H9 (cell line): ENCODE results near the gene EXOG. TPM values are rescaled to one million over a fixed set of nuclear protein-coding genes. Genes with fewer than 3 reads are reported as not detected.

Experiments used
- DNase-seq: peaks from one replicate; pipeline ENCODE4 v3.0.0-alpha.2; 2017
- H2AFZ ChIP-seq: one replicate; pipeline ENCODE4 v1.6.1; 2013; ENCODE audit warnings: mild to moderate bottlenecking, low read length, control low read depth, moderate library complexity
- H2AK5ac ChIP-seq: 2 replicates; pipeline ENCODE4 v1.6.1; 2013; ENCODE audit warnings: low read length, control low read depth, mixed read lengths; ENCODE audit not compliant: insufficient read length
- H2BK120ac ChIP-seq: one replicate; pipeline ENCODE4 v1.6.1; 2013; ENCODE audit warnings: low read depth, mild to moderate bottlenecking, low read length, control low read depth, inconsistent platforms; ENCODE audit not compliant: poor library complexity, severe bottlenecking
- H2BK12ac ChIP-seq: 2 replicates; pipeline ENCODE4 v1.6.1; 2013; ENCODE audit warnings: low read length, control low read depth, mixed read lengths, low read depth; ENCODE audit not compliant: insufficient read length
- H2BK15ac ChIP-seq: 2 replicates; pipeline ENCODE4 v1.6.1; 2013; ENCODE audit warnings: low read depth, low read length, control low read depth
- H2BK20ac ChIP-seq: one replicate; pipeline ENCODE4 v1.6.1; 2013; ENCODE audit warnings: low read depth, mild to moderate bottlenecking, low read length, control low read depth, inconsistent platforms; ENCODE audit not compliant: poor library complexity, severe bottlenecking
- H2BK5ac ChIP-seq: 2 replicates; pipeline ENCODE4 v1.6.1; 2013; ENCODE audit warnings: low read length, control low read depth, mixed read lengths; ENCODE audit not compliant: insufficient read length
- H3K14ac ChIP-seq: 2 replicates; pipeline ENCODE4 v1.6.1; 2013; ENCODE audit warnings: low read length, control low read depth; ENCODE audit not compliant: insufficient read depth
- H3K18ac ChIP-seq: 2 replicates; pipeline ENCODE4 v1.6.1; 2013; ENCODE audit warnings: low read depth, mild to moderate bottlenecking, mixed read lengths, low read length, control low read depth; ENCODE audit not compliant: insufficient read length
- H3K23ac ChIP-seq: 2 replicates; pipeline ENCODE4 v1.6.1; 2013; ENCODE audit warnings: low read length, control low read depth, mixed read lengths, low read depth; ENCODE audit not compliant: insufficient read length
- H3K23me2 ChIP-seq: 2 replicates; pipeline ENCODE4 v1.6.1; 2013; ENCODE audit warnings: low read depth, mild to moderate bottlenecking, mixed read lengths, low read length, control low read depth; ENCODE audit not compliant: insufficient read length, poor library complexity, severe bottlenecking
- H3K27ac ChIP-seq: 2 replicates; pipeline ENCODE4 v1.5.1; 2013; ENCODE audit warnings: low read length, control low read depth, mixed read lengths, low read depth; ENCODE audit not compliant: insufficient read length
- H3K27me3 ChIP-seq: 2 replicates; pipeline ENCODE4 v1.6.1; 2013; ENCODE audit warnings: low read length, control low read depth, inconsistent platforms; ENCODE audit not compliant: insufficient read depth
- H3K4ac ChIP-seq: 2 replicates; pipeline ENCODE4 v1.6.1; 2013; ENCODE audit warnings: low read depth, mild to moderate bottlenecking, control low read depth, inconsistent platforms, low read length, moderate library complexity
- H3K4me1 ChIP-seq: 2 replicates; pipeline ENCODE4 v1.6.1; 2013; ENCODE audit warnings: low read length, control low read depth, inconsistent platforms; ENCODE audit not compliant: insufficient read depth
- H3K4me2 ChIP-seq: 2 replicates; pipeline ENCODE4 v1.6.1; 2013; ENCODE audit warnings: low read length, control low read depth, mixed read lengths; ENCODE audit not compliant: insufficient read length, insufficient read depth
- H3K56ac ChIP-seq: 2 replicates; pipeline ENCODE4 v1.6.1; 2013; ENCODE audit warnings: low read depth, mild to moderate bottlenecking, mixed read lengths, low read length, control low read depth; ENCODE audit not compliant: insufficient read length
- H3K79me1 ChIP-seq: 2 replicates; pipeline ENCODE4 v1.6.1; 2013; ENCODE audit warnings: low read depth, mild to moderate bottlenecking, moderate library complexity, low read length, control low read depth, inconsistent platforms; ENCODE audit not compliant: insufficient read depth, poor library complexity, severe bottlenecking
- H3K79me2 ChIP-seq: 2 replicates; pipeline ENCODE4 v1.6.1; 2013; ENCODE audit warnings: low read length, control low read depth, inconsistent platforms; ENCODE audit not compliant: insufficient read depth
- H3K9ac ChIP-seq: 2 replicates; pipeline ENCODE4 v1.6.1; 2013; ENCODE audit warnings: low read length, control low read depth, mixed read lengths; ENCODE audit not compliant: insufficient read length; ENCODE audit errors: extremely low read depth
- H3K9me3 ChIP-seq: one replicate; pipeline ENCODE4 v1.6.1; 2013; ENCODE audit warnings: low read depth, low read length, inconsistent platforms; ENCODE audit not compliant: control insufficient read depth
- H3T11ph ChIP-seq: one replicate; pipeline ENCODE4 v1.6.1; 2013; ENCODE audit warnings: mild to moderate bottlenecking, low read length, control low read depth, inconsistent platforms
- H4K20me1 ChIP-seq: one replicate; pipeline ENCODE4 v1.6.1; 2013; ENCODE audit not compliant: control insufficient read depth, insufficient read length, insufficient read depth
- H4K5ac ChIP-seq: 2 replicates; pipeline ENCODE4 v1.6.1; 2013; ENCODE audit warnings: low read depth, mild to moderate bottlenecking, mixed read lengths, low read length, control low read depth; ENCODE audit not compliant: insufficient read length
- H4K8ac ChIP-seq: replicated peaks from 2 replicates; pipeline ENCODE4 v1.6.1; 2013; ENCODE audit warnings: low read length, control low read depth, mixed read lengths, low read depth; ENCODE audit not compliant: insufficient read length
- H4K91ac ChIP-seq: 2 replicates; pipeline ENCODE4 v1.6.1; 2013; ENCODE audit warnings: low read depth, mild to moderate bottlenecking, moderate library complexity, mixed read lengths, low read length, control low read depth; ENCODE audit not compliant: insufficient read length
- H3K27ac Mint-ChIP-seq, 3 experiments: 2 replicates in 2 of 3; 3 replicates in 1 of 3; pipeline ENCODE4 v1.8.0; 2020 to 2021; ENCODE audit warnings: mixed read lengths in 3 of 3, mild to moderate bottlenecking in 1 of 3, moderate library complexity in 1 of 3
- H3K27me3 Mint-ChIP-seq: 2 replicates; pipeline ENCODE4 v1.8.0; 2021; ENCODE audit warnings: low read depth, mild to moderate bottlenecking, moderate library complexity, mixed read lengths
- H3K36me3 Mint-ChIP-seq, 3 experiments: 2 replicates in 2 of 3; 3 replicates in 1 of 3; pipeline ENCODE4 v1.8.0; 2020 to 2021; ENCODE audit warnings: low read depth in 3 of 3, mixed read lengths in 3 of 3; ENCODE audit not compliant: insufficient read depth in 1 of 3
- H3K4me1 Mint-ChIP-seq, 2 experiments: 2 replicates each; pipeline ENCODE4 v1.8.0; 2020; ENCODE audit warnings: mixed read lengths in 2 of 2
- H3K4me3 Mint-ChIP-seq, 2 experiments: 2 replicates in 1 of 2; 3 replicates in 1 of 2; pipeline ENCODE4 v1.8.0; 2020 to 2021; ENCODE audit warnings: mild to moderate bottlenecking in 2 of 2, mixed read lengths in 2 of 2, moderate library complexity in 1 of 2
- H3K9me3 Mint-ChIP-seq, 2 experiments: 2 replicates in 1 of 2; 3 replicates in 1 of 2; pipeline ENCODE4 v1.8.0; 2020; ENCODE audit warnings: mild to moderate bottlenecking in 2 of 2, mixed read lengths in 2 of 2, moderate library complexity in 1 of 2
- WGBS: extraction: QIAGEN DNeasy Blood & Tissue Kit; methylation state at CpG from one replicate; pipeline ENCODE4 v1.1.7; 2013; ENCODE audit warnings: missing lambda C conversion rate, low lambda C conversion rate, mixed read lengths; ENCODE audit not compliant: insufficient read length; ENCODE audit errors: extremely low coverage; 5-methylcytosine and 5-hydroxymethylcytosine counted together
- total RNA-seq: library from RNA; stranded (reverse); gene quantifications from 2 replicates; pipeline ENCODE4 v1.2.1, GENCODE V29; 2021
- TF ChIP-seq, protein P1 (sequence below): fragments of 200-600 bp; sonication (generic); conservative IDR thresholded peaks from 3 replicates; pipeline ENCODE4 v1.8.0; 2021; ENCODE audit warnings: antibody characterized with exemption, mild to moderate bottlenecking

EXOG gene
- total RNA-seq, 1 experiment from 2014 or later = 14.1 TPM

- Histone ChIP-seq H4K8ac (no peak overlapping the region), H3K14ac (no peak overlapping the region), H3K18ac (no peak overlapping the region), H3K56ac (no peak overlapping the region), H3K79me1 (no peaks in the 10 kb centered on the region), H3K9me3 (no peaks in the 10 kb centered on the region), H3K79me2 (no peaks in the 10 kb centered on the region), H4K91ac (no peak overlapping the region), H2AK5ac (no peak overlapping the region), H2AFZ (no peak overlapping the region), H3K4me2 (no peak overlapping the region), H3K4ac (no peak overlapping the region), H4K20me1 (no peaks in the 10 kb centered on the region), H2BK12ac (no peak overlapping the region), H2BK5ac (no peak overlapping the region), H3K23me2 (no peaks in the 10 kb centered on the region), H3K4me1 (peaks cover 9% of the 10 kb centered on the region; the same call in 1 of the 2 replicates), H3K9ac (no peak overlapping the region), H4K5ac (no peak overlapping the region), H2BK20ac (no peak overlapping the region), H3K27me3 (no peaks in the 10 kb centered on the region), H3T11ph (no peak overlapping the region), H2BK15ac (no peak overlapping the region), H3K27ac (no peak overlapping the region), H2BK120ac (no peak overlapping the region), H3K23ac (no peak overlapping the region)
- Mint-ChIP-seq H3K4me1 (peaks cover 40 to 53% of the 10 kb centered on the region in 2 experiments), H3K9me3 (peaks cover 15 to 22% of the 10 kb centered on the region in 2 experiments), H3K27ac (no peak overlapping the region; a peak in 1 of 7 replicates), H3K27me3 (no peaks in the 10 kb centered on the region), H3K4me3 (no peak overlapping the region), H3K36me3 (peaks cover 14 to 26% (median 16%) of the 10 kb centered on the region in 3 experiments)
- TF ChIP-seq, protein P1, sequence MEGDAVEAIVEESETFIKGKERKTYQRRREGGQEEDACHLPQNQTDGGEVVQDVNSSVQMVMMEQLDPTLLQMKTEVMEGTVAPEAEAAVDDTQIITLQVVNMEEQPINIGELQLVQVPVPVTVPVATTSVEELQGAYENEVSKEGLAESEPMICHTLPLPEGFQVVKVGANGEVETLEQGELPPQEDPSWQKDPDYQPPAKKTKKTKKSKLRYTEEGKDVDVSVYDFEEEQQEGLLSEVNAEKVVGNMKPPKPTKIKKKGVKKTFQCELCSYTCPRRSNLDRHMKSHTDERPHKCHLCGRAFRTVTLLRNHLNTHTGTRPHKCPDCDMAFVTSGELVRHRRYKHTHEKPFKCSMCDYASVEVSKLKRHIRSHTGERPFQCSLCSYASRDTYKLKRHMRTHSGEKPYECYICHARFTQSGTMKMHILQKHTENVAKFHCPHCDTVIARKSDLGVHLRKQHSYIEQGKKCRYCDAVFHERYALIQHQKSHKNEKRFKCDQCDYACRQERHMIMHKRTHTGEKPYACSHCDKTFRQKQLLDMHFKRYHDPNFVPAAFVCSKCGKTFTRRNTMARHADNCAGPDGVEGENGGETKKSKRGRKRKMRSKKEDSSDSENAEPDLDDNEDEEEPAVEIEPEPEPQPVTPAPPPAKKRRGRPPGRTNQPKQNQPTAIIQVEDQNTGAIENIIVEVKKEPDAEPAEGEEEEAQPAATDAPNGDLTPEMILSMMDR = peak; percentile 18; the same call in 1 of the 3 replicates
- no CpG with 5 or more reads among the region's 2 CpGs for WGBS
- DNase-seq = no peak
These were observed 38.0 kb downstream of the EXOG start for GRCh38 chr3:38534180-38534579.
